Midbrain (tissue), 1 donor: Measurements from ENCODE around the gene ICA1.

Source experiments
- DNase-seq: peaks from one replicate; lab custom pipeline; 2025; lab: John Stamatoyannopoulos, UW

The ICA1 gene

DNA sequence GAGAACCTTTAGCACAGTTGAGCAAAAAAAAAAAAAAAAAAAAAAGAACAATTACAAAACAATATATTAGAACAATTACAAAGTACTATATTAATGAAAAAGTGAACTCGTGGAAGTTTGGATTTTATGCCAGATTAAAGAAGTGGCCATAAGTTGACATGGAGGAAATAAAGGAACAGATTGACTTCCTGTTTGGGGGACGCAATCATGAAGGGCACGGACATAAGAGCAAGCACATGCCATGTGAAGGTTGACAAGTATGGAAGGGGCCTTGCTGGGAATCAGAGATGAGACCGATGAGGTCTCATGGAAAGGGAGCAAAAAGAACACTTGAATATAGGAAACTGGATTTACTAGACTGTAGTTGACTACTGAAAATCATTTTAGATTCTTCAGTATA lies 61.7 kb downstream of the ICA1 start:
- DNase-seq: no peak

DNA sequence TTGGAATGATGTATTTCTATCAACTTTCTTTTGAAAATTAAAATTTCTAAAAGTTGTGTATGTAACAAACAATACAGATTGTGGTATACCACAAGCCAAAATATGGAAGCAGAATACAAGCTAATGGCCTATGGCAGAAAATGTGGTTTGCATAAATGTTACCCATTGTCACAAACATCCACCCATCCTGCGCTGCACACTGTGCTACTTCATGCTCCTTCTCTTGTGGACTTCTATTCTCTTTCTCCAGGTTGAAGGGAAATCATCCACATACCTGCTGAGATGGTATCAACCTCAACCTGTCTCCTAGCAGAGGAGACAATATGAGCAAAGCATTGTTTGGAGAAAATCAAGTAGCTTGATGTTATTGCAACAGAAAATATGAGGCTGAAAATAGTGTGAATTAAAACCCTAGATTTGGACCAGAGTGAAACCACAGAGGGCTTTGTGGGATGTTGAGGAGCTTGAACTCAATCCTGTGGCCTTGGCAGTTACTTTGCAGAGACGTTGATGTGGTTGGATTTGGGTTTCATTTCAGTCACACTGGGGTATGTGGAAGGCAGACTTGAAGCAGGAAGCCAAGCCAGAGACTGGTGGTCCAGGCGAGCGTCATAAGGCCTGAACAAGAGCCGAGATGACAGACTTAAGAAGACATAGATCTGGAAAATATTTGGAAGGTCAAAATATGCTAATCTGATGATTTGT lies 63.8 kb downstream of the ICA1 start:
- no peak for DNase-seq

DNA sequence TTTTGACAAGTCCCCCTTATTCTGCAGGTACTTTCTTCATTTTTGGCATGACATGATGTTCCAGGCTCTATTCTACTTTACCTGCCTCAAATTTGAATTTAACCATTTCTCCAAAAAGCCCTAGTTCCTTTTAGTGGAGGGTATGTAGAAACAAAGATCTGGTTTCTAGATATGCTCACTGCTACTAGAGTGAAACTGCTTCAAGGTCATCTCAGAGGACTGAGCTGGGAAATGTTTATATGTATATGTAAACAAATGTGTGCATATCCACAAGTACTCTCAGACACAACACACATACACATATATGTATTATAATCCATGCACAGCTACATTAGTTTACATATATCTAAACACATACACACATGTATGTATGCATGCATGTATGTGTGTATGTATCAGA lies 69.1 kb downstream of the ICA1 start:
- no peak for DNase-seq

DNA sequence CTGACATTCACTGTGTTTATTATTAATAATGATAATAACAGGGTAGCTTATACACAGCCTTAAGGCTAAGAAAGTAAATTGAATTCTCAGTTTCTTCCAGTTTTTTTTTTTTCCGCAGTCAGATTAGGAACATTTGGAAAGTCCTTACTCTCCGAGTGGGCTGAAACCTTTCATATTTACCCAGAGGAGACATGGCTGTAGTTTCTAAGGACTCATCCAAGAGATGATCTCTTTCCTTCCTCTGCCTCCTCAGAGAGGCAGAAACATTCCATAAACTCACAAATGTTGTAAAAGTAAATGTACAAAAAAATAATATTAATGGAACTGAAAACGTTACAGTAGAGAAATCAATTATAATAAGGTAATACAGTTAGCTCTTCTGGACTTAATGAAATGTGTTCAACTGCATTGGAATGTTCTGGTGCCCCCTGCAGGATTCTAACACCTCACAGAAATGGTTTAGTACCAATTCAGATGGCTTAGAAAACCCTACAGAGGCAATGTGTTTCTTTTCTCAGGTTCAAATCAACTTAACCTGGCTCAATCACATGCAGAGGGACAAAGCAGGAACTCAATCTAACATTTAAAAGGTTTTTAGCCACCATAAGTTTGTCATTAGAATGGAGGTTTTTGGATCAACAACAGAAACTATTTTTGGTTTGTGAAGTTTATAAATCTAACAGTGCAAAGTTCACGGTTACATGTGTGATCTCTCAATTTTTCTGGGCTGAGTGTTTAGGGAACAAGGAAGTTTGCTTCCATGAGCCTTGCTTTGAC lies 71.7 kb downstream of the ICA1 start:
- peak; percentile 78 for DNase-seq

DNA sequence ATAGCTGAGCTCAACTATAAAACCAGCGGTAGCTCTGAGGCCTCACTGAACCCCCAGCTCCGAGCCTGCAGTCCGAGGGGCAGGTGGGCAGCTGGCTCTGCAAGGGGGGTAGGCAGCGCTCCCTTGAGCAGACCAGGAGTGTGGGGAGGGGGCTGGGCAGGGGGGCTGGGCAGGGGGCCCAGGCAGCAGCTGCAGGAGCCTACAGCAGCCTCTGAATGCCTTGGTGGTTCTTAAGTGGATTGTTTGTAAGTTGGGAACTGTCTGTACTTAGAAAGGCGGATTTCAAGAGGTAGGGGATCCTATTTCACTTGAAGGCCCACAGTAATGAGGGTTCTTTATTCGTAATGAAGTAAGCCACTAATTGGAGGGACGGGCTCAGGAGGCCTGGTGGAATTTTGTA lies 72.3 kb downstream of the ICA1 start:
- DNase-seq: no peak

DNA sequence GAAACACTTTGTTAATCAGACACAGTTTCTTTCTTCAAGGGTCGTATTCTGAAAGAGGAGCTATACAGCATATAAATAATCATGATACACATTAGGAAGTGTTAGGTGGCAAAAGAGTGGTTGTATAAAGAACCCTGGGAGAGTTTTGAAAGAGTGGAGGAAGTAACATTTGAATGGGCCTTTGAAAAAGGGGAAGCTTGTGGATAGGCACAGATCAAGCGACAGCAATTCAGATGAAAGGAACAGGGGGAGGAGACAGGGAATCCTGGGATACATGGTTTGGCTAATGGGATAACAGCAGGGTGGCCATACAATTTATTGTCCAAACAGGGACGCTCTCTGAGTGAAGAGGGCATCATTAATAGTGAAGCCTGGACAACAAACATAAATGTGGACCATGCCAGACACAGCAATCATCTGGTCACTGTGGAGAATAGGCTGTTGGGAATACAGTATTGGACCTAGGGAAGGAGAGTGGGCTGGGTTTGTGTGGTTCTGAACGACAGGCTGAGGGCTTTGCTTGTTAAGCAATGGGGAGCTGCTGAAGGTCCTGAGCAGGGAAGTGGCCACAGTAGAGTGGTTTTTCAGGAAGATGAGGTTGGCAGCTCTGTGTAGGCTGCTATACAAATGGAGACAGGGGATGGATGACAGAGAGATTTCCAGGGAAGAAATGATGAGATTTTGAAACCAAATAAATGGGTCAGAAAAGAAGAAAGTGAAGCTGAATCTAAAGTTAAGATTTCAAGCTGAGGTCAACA lies 75.9 kb downstream of the ICA1 start:
- no peak for DNase-seq

DNA sequence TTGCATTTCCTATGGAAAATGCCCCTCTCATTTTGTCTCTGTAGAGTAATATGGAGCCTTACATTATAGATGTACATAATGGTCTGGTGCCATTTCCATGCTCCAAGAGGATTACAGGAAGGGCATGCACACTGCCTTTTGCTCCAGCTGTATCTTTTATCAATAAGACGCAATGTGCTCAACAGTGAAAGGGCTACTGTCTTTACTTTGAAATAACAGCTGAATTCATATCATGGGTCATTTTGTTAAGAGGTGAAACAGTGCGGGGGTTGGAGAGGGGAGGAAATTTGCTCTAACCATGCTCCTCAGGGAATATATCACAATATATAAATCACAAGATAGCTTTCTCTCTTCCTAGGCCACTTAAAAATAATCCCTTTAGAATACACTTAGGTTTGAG lies 77.7 kb downstream of the ICA1 start:
- no peak for DNase-seq

DNA sequence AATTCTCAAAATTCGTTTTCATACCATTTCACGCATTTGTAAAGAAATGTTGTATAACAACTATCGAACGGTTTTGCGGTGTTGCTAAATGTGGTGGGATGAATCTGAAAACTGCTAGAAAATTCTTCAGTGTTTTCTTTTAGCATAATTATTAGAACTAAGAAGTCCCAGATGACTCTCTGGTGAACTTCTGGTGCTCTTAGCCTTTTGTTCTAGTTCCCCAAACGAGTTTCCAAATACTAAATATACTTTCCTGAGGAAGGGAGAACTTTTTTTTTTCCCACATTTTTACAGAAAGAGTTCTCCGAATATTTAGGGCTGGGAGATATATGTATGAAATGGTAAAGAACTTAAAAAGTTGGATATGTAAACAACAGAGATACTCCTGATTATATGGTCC lies 82.5 kb downstream of the ICA1 start:
- DNase-seq: no peak

DNA sequence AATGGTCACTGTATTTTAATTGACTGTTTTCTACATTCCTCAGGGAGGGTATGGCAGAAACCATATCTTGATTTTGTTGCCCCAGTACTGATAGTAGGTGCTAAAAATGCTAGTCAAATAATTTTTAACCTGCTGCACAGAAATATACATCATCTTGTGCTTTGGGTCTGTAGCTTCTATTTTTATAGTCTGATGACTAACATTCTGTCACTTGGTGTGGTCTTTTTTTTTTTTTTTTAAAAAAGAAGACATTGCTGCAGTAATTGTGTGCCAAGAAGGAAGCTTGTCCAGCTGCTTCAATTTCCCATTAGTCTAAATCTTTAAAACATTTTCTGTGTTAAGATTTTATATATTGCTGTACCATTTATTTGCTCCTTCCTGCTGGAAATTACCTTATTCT lies 83.6 kb downstream of the ICA1 start:
- DNase-seq: no peak

DNA sequence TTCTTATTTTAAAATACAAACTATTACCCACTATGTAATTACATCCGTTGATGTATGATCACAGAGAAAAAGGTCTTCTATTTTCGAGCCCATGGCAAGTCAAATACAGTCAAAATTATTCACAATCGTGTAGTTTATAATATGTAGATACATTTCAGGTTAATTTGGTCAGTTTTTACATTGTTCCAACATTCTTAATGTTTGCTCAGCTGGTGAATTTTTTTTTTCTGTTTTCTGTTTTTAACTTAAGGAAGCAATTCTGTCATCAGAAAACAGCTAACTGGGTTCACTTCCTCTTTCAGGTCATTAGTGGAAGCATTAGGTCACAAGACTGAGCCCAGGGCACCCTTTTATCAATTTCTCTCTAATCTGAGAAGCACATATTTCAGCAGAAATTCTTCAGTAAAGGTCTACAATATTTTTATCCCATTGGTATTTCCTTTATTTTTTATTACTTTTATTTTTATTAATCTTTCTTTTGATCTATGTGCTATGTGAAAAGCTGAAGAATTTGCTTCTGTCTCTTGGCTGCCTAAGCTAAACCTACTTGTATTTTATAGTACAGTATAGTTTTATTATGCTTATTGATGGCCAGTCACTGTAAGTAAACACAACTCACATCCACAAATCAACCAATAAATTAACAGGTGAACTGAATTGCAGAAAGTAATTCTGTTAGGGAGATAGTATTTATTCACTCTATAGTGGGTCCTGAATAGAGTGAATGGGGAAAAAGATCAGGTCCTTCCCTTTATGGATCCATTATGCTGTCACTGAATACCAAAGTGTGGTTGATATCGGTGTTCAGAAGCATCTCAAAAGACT lies 84.6 kb downstream of the ICA1 start:
- DNase-seq: no peak

DNA sequence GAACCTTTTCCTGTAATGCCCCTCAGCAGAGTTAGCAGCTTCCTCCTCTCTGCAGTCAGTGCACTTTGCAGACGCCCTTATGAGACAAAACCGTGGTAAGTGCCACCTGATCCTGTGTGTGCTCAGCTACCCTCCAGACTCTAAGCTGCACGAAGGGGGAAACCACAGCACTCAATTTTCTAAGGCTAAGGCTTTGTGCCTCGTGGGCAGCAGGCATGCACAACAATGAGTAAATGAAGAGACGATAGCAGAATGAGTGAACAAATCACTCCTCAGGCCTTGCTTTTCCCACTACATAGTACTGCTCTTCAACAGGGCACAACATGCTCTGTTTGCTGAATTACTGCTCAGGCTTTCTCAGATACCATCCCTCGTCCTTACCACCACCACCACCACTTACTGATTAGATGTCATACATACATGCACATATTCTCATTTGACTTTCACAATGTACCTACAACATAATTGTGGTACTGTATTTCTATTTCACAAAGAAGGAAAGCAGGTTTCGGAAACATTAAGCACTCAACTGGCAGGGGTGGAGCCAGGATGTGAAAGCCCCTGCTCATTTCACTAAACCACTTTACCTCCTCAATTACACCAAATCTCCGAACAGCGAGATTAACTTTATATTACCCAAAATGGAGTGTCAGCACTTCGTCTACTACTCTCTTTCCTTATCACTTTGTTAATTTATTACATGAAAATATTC lies 85.4 kb downstream of the ICA1 start:
- peak; percentile 17 for DNase-seq

DNA sequence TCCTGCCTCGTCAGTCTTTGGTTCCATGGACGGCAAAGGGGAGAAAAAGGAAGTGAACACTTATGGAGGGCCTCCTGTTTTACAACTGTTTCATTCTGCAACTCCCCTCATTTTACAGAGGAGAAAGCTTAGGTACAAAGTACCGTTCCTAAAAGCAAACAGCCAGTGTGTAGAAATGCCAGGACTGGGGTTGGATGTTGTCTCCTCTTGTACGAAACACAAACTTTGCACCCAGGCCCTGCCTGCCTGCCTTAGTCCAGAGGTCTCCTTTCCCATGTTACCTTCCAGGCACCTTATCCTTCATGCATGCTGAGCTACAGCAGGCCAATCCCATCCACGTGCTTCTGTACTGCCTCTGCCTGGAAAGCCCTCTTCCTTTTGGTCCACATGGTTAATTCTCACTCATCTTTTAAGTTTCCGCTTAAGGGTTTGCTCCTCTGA lies 86.0 kb downstream of the ICA1 start:
- DNase-seq: no peak

DNA sequence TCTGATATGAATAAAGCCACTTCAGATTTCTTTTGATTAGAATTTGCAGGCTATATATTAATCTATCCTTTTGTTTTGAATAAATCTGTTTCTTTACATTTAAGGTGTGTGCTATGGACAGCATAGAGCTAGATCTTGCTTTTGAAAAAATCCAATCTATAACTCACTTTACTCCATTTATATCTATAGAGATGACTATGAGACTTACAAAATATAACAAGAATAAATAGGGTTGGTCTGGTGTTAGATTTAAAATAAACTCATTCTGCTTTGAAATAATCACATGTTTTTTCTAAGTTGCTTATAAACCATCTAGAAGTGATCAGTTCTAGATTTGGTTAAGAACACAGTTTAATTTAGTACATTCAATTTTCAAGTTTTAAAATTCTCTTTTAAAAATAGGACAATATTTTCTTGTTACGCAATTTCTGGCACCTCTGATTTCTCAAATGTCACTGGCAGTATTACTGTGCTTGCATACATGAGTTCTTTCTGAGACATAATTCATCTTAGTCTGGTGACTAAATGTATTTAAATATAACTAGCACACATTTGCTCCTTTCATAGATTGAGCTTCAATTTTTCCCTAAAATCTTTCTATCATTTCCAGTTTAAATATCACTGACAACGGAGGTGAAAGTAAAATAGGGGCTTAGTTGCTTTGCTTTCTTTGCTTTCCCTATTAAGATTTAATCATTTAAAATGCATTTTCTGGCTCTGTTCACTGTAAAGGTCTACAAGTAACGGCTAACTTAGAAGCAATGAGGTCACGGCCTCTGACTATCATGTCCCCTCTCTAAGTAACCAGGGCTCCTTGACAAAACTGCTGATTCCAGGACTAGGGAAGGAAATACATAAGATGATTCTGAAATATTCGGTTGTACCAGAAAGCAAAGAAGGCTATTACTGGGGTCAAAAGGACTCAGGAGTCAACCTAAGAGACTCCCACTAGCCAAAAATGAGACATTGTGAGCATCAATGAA lies 89.3 kb downstream of the ICA1 start:
- DNase-seq: no peak

DNA sequence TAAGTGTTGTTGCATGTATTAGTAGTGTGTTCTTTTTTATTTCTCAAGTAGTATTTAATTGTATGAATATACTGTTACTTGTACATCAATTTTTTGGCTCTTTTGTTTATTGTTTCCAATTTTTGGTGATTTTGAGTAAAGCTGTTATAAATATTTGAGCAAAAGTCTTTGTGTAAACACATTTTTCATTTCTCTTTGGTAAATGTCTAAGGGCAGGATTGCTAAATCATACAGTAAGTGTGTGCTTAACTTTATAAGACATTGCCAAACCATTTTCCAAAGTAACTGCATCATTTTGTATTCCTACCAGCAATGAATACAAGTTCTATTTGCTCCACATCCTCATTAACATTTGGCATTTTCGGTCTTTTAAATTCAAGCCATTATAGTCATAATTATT lies 92.8 kb downstream of the ICA1 start:
- DNase-seq: no peak

DNA sequence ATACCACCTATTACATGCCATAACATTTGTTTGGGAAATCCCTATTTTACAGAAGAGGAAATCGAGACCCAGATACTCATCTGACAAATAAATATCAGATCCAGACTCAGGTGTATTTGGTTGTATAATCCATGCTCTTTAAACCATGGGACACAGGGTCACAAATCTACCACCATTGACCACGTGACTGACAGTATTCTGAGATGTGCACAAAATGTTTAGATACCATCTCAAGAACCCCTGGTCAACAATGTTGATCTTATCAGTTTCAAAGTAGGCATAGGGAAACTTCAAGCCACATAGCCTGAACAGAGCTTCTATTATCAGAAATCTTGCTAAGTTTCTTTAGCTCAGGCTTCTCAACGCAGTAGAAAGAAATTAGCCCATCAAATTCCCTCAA lies 93.6 kb downstream of the ICA1 start:
- DNase-seq: no peak

DNA sequence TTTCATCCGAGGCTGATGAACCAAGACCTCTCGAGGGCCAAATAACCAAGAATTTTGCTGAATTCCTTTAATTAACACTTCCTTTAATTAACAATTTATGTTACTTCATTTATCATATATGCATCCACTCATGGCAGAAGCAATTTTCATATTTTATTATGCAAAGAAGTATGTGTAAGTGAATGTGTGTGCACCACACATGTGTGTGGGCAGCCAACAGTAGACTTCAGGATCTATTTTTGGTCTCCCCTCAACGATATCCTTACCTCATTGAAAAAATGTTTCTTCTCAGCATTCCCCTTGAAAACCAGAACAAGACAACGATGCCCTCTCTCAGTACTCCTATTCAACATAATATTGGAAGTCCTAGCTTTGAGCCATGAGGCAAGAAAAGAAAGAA lies 96.8 kb downstream of the ICA1 start:
- DNase-seq: no peak

DNA sequence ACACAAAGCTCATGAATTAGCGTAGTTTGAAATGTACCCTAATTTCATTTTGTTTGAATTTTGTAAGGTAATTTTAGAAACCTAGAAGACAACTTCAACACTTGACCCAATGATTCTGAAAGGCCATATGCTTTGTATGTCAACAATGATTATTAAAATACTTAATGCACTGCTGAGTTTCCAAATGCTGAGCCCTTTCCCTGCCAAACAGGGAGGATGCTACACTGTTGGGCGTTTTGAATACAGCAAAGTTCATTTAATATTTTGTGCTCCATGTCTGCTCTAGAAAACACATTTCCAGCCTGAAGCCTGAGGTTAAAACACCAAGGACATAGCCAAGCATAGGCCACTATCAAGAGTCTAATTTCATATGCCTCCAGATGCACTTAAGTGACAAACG lies 99.8 kb downstream of the ICA1 start:
- DNase-seq: no peak

DNA sequence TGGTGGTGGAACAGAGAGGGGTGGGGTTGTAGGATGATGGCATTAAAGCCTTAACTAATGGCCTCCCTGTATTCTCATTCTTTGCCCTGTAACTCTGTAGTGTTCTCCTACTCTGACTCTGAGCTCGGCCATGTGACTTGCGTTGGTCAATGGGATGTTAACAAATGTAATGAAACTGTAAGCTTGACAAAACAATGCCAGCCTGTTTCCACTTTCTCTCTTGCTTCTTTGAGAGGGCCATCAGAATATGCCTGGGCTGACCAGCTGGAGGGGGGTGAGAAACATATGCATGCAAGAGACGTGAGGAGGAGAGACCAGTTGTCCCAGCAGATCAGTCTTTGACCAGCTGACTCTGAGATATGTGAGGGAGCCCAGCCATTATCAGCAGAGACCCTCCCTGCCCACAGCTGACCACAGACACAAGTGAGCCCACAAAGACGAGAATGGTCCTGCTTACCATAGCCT lies 100.6 kb downstream of the ICA1 start:
- no peak for DNase-seq

DNA sequence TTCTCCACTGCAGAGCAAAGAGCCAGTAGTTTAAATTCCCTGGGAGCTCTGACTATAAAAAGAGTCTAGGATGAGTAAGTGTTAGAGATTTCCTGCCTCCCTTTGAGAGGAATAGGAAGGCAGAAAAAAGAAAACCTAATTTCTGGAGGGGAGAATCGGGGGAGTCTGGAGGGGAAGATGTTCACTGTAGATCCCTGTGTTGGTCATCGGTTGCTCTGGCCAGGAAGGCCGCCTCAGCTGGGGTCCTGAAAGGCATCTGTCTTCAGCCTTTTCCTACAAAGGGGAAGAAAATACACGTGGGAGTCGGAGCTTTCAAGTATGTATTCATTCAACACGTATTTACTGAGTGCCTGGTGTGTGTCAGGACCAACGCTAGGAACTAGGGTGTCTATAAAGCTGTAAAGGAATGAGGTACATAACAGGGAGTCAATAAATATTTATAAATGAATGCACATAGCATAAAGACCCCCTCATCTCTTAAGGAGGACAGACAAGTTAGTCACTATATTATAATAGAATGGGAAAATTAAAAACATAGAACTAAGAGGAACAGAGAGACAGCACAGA lies 101.1 kb downstream of the ICA1 start:
- no peak for DNase-seq

DNA sequence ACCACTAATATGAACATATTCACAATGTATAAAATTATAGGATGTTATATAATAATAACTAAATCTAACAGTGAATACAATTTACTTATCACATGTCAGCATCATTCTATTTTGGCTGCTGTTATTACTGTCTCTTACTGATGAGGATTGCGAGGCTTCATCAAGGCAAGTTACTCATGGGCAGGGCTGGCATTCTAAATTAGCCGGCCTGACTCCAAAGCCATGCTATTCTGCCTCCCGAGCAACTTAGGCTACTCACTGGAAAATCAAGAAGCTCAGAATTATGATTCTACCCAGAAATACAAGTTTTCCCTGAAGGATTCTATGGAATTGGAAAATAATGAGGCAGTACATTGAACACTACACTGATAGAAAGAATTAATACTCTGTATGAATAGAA lies 101.7 kb downstream of the ICA1 start:
- no peak for DNase-seq
